ENCODE data around the gene UBE4B. TPM values are rescaled to one million over a fixed set of nuclear protein-coding genes. Genes with fewer than 3 reads are reported as not detected.
"Not testable (repeated sequence)": the region's sequence is repeated elsewhere in the genome, so short reads cannot be mapped to it uniquely, and the experiment has no call there.

Gene UBE4B
- polyA plus RNA-seq, 4 donors = 8.6 to 47.3 (median 19.8) TPM

- WGBS, 3 donors = 13 to 60% (median 46%) methylated on average over 4 of the region's 4 CpGs
- peaks cover 5 to 28% (median 5%) of the 10 kb centered on the region in 3 donors for H3K36me3 ChIP-seq (ENCODE audit: control insufficient read depth in 3 of 3, insufficient read depth in 2 of 3, low read depth in 1 of 3, low read length in 3 of 3)
- H3K27me3 ChIP-seq (ENCODE audit: control insufficient read depth in 3 of 3, insufficient read depth in 3 of 3, low read length in 3 of 3) = no peaks in the 10 kb centered on the region
- FAIRE-seq (no peak), DNase-seq (peak; percentile 56 to 84)
- H3K4me3 ChIP-seq (ENCODE audit: low read depth in 1 of 3, low read length in 3 of 3) = no peak overlapping the region
- H3K27ac ChIP-seq (ENCODE audit: low read depth in 1 of 3, low read length in 2 of 3) = peak overlapping the region in 2 of 3 donors; percentile 26 to 41
- H3K4me1 ChIP-seq (ENCODE audit: control insufficient read depth in 3 of 3, insufficient read depth in 2 of 3, low read depth in 1 of 3, low read length in 2 of 3) = peaks cover 3 to 27% (median 5%) of the 10 kb centered on the region in 3 donors
- H3K9me3 ChIP-seq (ENCODE audit: control insufficient read depth in 2 of 2, insufficient read depth in 1 of 2, low read depth in 1 of 2, low read length in 1 of 2) = no peaks in the 10 kb centered on the region
These were observed 72.7 kb downstream of the UBE4B start for GRCh38 chr1:10105484-10105883.

GRCh38 chr1:10106241-10106640 is 73.5 kb downstream of the UBE4B start:
- H3K36me3 ChIP-seq (ENCODE audit: control insufficient read depth in 3 of 3, insufficient read depth in 2 of 3, low read depth in 1 of 3, low read length in 3 of 3) = peaks cover 3 to 32% (median 5%) of the 10 kb centered on the region in 3 donors
- H3K9me3 ChIP-seq (ENCODE audit: control insufficient read depth in 2 of 2, insufficient read depth in 1 of 2, low read depth in 1 of 2, low read length in 1 of 2) = no peaks in the 10 kb centered on the region
- DNase-seq (peak in 1 of 2 donors; percentile 36), FAIRE-seq (no peak)
- H3K4me1 ChIP-seq (ENCODE audit: control insufficient read depth in 3 of 3, insufficient read depth in 2 of 3, low read depth in 1 of 3, low read length in 2 of 3) = peaks cover 3 to 27% (median 5%) of the 10 kb centered on the region in 3 donors
- peak overlapping the region in 1 of 3 donors; percentile 26 for H3K27ac ChIP-seq (ENCODE audit: low read depth in 1 of 3, low read length in 2 of 3)
- no peak overlapping the region for H3K4me3 ChIP-seq (ENCODE audit: low read depth in 1 of 3, low read length in 3 of 3)
- WGBS, 3 donors = 45 to 84% (median 76%) methylated on average over 16 to 17 of the region's 17 CpGs
- H3K27me3 ChIP-seq (ENCODE audit: control insufficient read depth in 3 of 3, insufficient read depth in 3 of 3, low read length in 3 of 3) = no peaks in the 10 kb centered on the region

DNA sequence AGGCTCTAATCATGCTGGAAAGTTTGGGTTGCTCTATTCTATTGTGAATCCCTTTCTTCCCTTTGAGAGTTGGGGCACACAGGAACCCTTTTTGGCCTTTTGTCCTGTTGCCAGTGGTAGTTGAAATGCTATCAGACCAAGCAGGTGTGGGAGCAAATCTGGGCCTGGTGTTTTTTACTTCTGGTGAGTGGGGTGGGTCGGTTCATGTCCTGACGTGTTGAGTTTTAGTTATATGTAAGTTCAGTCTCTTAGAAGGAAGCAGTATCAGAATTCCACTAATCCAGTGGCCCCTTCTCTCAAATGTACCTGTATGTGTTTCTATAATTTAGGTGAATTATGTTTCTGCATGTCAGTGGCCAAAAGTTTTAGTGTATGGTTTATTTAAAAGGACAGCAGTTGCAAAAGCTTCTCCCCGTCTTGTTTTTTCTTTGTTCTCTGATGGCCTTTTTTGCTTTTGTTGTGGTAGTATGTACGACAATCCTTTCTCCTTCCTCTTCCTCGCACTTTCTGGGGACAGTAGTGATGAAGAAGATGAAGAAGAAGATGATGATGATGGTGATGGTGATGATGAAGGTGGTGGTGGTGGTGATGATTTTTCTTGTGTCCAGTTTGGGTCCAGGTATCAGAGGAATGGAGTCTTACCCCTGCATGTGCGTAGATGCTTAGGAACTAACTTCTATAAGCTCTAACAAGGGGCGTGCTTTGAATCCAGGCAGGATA is 74.2 kb downstream of the UBE4B start:
- peaks cover 3 to 33% (median 5%) of the 10 kb centered on the region in 3 donors for H3K36me3 ChIP-seq (ENCODE audit: control insufficient read depth in 3 of 3, insufficient read depth in 2 of 3, low read depth in 1 of 3, low read length in 3 of 3)
- no peaks in the 10 kb centered on the region for H3K9me3 ChIP-seq (ENCODE audit: control insufficient read depth in 2 of 2, insufficient read depth in 1 of 2, low read depth in 1 of 2, low read length in 1 of 2)
- FAIRE-seq (no peak), DNase-seq (peak in 1 of 2 donors; percentile 2)
- no peaks in the 10 kb centered on the region for H3K27me3 ChIP-seq (ENCODE audit: control insufficient read depth in 3 of 3, insufficient read depth in 3 of 3, low read length in 3 of 3)
- peak overlapping the region in 1 of 3 donors; percentile 5 for H3K27ac ChIP-seq (ENCODE audit: low read depth in 1 of 3, low read length in 2 of 3)
- H3K4me1 ChIP-seq (ENCODE audit: control insufficient read depth in 3 of 3, insufficient read depth in 2 of 3, low read depth in 1 of 3, low read length in 2 of 3) = peaks cover 3 to 27% (median 5%) of the 10 kb centered on the region in 3 donors
- H3K4me3 ChIP-seq (ENCODE audit: low read depth in 1 of 3, low read length in 3 of 3) = no peak overlapping the region
- 71 to 83% (median 79%) methylated on average over 7 of the region's 7 CpGs for WGBS, 3 donors

DNA sequence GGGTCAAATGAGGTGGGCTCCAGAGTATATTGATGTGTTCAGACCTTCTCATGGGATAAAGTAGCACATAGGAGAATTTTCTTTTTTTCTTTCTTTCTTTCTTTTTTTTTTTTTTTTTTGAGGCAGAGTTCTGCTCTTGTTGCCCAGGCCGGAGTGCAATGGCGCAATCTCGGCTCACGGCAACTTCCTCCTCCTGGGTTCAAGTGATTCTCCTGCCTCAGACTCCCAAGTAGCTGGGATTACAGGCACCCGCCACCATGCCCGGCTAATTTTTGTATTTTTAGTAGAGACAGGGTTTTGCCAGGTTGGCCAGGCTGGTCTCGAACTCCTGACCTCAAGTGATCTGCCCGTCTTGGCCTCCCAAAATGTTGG is 74.7 kb downstream of the UBE4B start:
- peaks cover 3 to 35% (median 5%) of the 10 kb centered on the region in 3 donors for H3K36me3 ChIP-seq (ENCODE audit: control insufficient read depth in 3 of 3, insufficient read depth in 2 of 3, low read depth in 1 of 3, low read length in 3 of 3)
- H3K27me3 ChIP-seq (ENCODE audit: control insufficient read depth in 3 of 3, insufficient read depth in 3 of 3, low read length in 3 of 3); H3K27ac ChIP-seq (ENCODE audit: low read depth in 1 of 3, low read length in 2 of 3); H3K9me3 ChIP-seq (ENCODE audit: control insufficient read depth in 2 of 2, insufficient read depth in 1 of 2, low read depth in 1 of 2, low read length in 1 of 2); H3K4me3 ChIP-seq (ENCODE audit: low read depth in 1 of 3, low read length in 3 of 3); FAIRE-seq; DNase-seq: not testable (repeated sequence)
- WGBS, 3 donors = 85 to 91% (median 85%) methylated on average over 8 of the region's 8 CpGs
- H3K4me1 ChIP-seq (ENCODE audit: control insufficient read depth in 3 of 3, insufficient read depth in 2 of 3, low read depth in 1 of 3, low read length in 2 of 3) = peaks cover 3 to 27% (median 5%) of the 10 kb centered on the region in 3 donors

- Histone ChIP-seq H3K27me3 (ENCODE audit: control insufficient read depth in 3 of 3, insufficient read depth in 3 of 3, low read length in 3 of 3) (no peaks in the 10 kb centered on the region), H3K4me3 (ENCODE audit: low read depth in 1 of 3, low read length in 3 of 3) (no peak overlapping the region), H3K4me1 (ENCODE audit: control insufficient read depth in 3 of 3, insufficient read depth in 2 of 3, low read depth in 1 of 3, low read length in 2 of 3) (peaks cover 3 to 27% (median 5%) of the 10 kb centered on the region in 3 donors), H3K27ac (ENCODE audit: low read depth in 1 of 3, low read length in 2 of 3) (no peak overlapping the region), H3K36me3 (ENCODE audit: control insufficient read depth in 3 of 3, insufficient read depth in 2 of 3, low read depth in 1 of 3, low read length in 3 of 3) (peaks cover 4 to 36% (median 5%) of the 10 kb centered on the region in 3 donors), H3K9me3 (ENCODE audit: control insufficient read depth in 2 of 2, insufficient read depth in 1 of 2, low read depth in 1 of 2, low read length in 1 of 2) (no peaks in the 10 kb centered on the region)
- FAIRE-seq (no peak), DNase-seq (no peak)
- 76 to 88% (median 81%) methylated on average over 8 of the region's 8 CpGs for WGBS, 3 donors
These were observed 75.4 kb downstream of the UBE4B start for GRCh38 chr1:10108134-10108663.

GRCh38 chr1:10108948-10109708 is 76.4 kb downstream of the UBE4B start:
- no peak overlapping the region for H3K27ac ChIP-seq (ENCODE audit: low read depth in 1 of 3, low read length in 2 of 3)

DNA sequence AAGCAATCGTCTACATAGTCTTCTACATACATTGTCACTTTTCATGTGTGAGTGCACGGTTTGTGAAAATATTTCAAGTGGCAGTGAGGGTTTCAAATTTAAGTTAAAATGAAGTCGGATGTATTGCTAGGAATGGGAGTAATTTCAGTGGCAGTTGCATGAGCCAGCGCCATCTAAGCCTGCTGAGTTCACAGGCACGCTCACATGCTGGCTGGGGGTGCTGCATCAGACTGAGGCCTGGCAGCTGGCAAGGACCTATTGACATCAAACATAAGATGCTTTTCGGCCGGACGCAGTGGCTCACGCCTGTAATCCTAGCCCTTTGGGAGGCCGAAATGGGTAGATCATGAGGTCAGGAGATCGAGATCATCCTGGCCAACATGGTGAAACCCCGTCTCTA is 80.7 kb downstream of the UBE4B start:
- Histone ChIP-seq H3K9me3 (ENCODE audit: control insufficient read depth in 2 of 2, insufficient read depth in 1 of 2, low read depth in 1 of 2, low read length in 1 of 2) (no peaks in the 10 kb centered on the region), H3K4me3 (ENCODE audit: low read depth in 1 of 3, low read length in 3 of 3) (no peak overlapping the region), H3K27me3 (ENCODE audit: control insufficient read depth in 3 of 3, insufficient read depth in 3 of 3, low read length in 3 of 3) (no peaks in the 10 kb centered on the region), H3K4me1 (ENCODE audit: control insufficient read depth in 3 of 3, insufficient read depth in 2 of 3, low read depth in 1 of 3, low read length in 2 of 3) (peaks cover 0 to 2% (median 0%) of the 10 kb centered on the region in 3 donors), H3K27ac (ENCODE audit: low read depth in 1 of 3, low read length in 2 of 3) (no peak overlapping the region), H3K36me3 (ENCODE audit: control insufficient read depth in 3 of 3, insufficient read depth in 2 of 3, low read depth in 1 of 3, low read length in 3 of 3) (peaks cover 3 to 36% (median 7%) of the 10 kb centered on the region in 3 donors)
- FAIRE-seq (no peak), DNase-seq (no peak)
- 93 to 98% (median 98%) methylated on average over 12 of the region's 12 CpGs for WGBS, 3 donors

More at GRCh38 chr1:10108948-10109708, 76.4 kb downstream of the UBE4B start:
- FAIRE-seq = no peak
- no peak for DNase-seq
- H3K4me3 ChIP-seq (ENCODE audit: low read depth in 1 of 3, low read length in 3 of 3) = no peak overlapping the region
- peaks cover 5 to 36% (median 5%) of the 10 kb centered on the region in 3 donors for H3K36me3 ChIP-seq (ENCODE audit: control insufficient read depth in 3 of 3, insufficient read depth in 2 of 3, low read depth in 1 of 3, low read length in 3 of 3)
- H3K9me3 ChIP-seq (ENCODE audit: control insufficient read depth in 2 of 2, insufficient read depth in 1 of 2, low read depth in 1 of 2, low read length in 1 of 2) = no peaks in the 10 kb centered on the region
- H3K4me1 ChIP-seq (ENCODE audit: control insufficient read depth in 3 of 3, insufficient read depth in 2 of 3, low read depth in 1 of 3, low read length in 2 of 3) = peaks cover 3 to 21% (median 5%) of the 10 kb centered on the region in 3 donors
- no peaks in the 10 kb centered on the region for H3K27me3 ChIP-seq (ENCODE audit: control insufficient read depth in 3 of 3, insufficient read depth in 3 of 3, low read length in 3 of 3)
- 81 to 88% (median 85%) methylated on average over 11 of the region's 11 CpGs for WGBS, 3 donors

DNA sequence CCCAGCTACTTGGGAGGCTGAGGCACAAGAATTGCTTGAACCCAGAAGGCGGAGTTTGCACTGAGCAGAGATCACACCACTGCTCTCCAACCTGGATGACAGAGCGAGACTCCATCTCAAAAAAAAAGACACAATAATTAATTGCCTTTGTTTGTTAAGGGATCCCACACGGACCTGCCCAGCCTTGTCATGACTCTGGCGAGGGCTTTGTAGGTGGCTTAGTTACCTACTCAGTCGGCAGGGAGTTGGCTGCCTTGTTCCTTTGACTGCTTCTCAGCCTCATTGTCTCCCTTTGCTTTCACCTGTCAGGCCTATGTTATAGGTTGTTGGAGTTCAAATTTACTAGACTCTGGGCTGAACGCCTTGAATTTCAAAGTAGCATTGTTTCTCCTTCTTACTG is 82.0 kb downstream of the UBE4B start:
- WGBS, 3 donors = 90 to 94% (median 94%) methylated on average over 6 of the region's 6 CpGs
- Histone ChIP-seq H3K4me3 (ENCODE audit: low read depth in 1 of 3, low read length in 3 of 3) (no peak overlapping the region), H3K4me1 (ENCODE audit: control insufficient read depth in 3 of 3, insufficient read depth in 2 of 3, low read depth in 1 of 3, low read length in 2 of 3) (no peaks in the 10 kb centered on the region), H3K27me3 (ENCODE audit: control insufficient read depth in 3 of 3, insufficient read depth in 3 of 3, low read length in 3 of 3) (no peaks in the 10 kb centered on the region), H3K36me3 (ENCODE audit: control insufficient read depth in 3 of 3, insufficient read depth in 2 of 3, low read depth in 1 of 3, low read length in 3 of 3) (peaks cover 3 to 39% (median 12%) of the 10 kb centered on the region in 3 donors), H3K9me3 (ENCODE audit: control insufficient read depth in 2 of 2, insufficient read depth in 1 of 2, low read depth in 1 of 2, low read length in 1 of 2) (no peaks in the 10 kb centered on the region), H3K27ac (ENCODE audit: low read depth in 1 of 3, low read length in 2 of 3) (no peak overlapping the region)
- FAIRE-seq (no peak), DNase-seq (no peak)

Measured in small intestine (tissue), 7 donors.